Kidney (tissue), 14 donors: Measurements from ENCODE around the gene TRAF3. TPM values are rescaled to one million over a fixed set of nuclear protein-coding genes. Genes with fewer than 3 reads are reported as not detected.

ENCODE experiments used
- DNase-seq, 5 donors: peaks; one replicate each; pipeline ENCODE4 v3.0.0-alpha.2; 2013 to 2020
- FAIRE-seq: peaks from 2 replicates; lab custom pipeline; 2012; peaks lifted over from hg19 to GRCh38; lab: Jason Lieb, UNC
- H3K27ac ChIP-seq, 2 donors: one replicate each; pipeline ENCODE4 v1.7.0; 2013; ENCODE audit warnings: low read depth in 2 of 2, low read length in 2 of 2, inconsistent platforms in 1 of 2
- H3K27me3 ChIP-seq: one replicate; pipeline ENCODE4 v1.7.1; 2013; ENCODE audit warnings: low read length, inconsistent platforms; ENCODE audit not compliant: control insufficient read depth, insufficient read depth
- H3K36me3 ChIP-seq, 3 donors: one replicate each; pipeline versions ENCODE4 v1.7.0 to v1.7.1; 2013; ENCODE audit warnings: low read length in 3 of 3, control low read depth in 1 of 3, inconsistent platforms in 1 of 3; ENCODE audit not compliant: insufficient read depth in 3 of 3, control insufficient read depth in 2 of 3
- H3K4me1 ChIP-seq, 3 donors: one replicate each; pipeline versions ENCODE4 v1.7.0 to v1.7.1; 2013; ENCODE audit warnings: low read length in 3 of 3, inconsistent platforms in 1 of 3, low read depth in 1 of 3; ENCODE audit not compliant: control insufficient read depth in 2 of 3, insufficient read depth in 2 of 3
- H3K4me3 ChIP-seq, 3 donors: one replicate each; pipeline versions ENCODE4 v1.7.0 to v1.8.1; 2013; ENCODE audit warnings: low read length in 3 of 3, control low read depth in 1 of 3, inconsistent platforms in 1 of 3
- H3K9ac ChIP-seq, 3 donors: one replicate each; pipeline versions ENCODE4 v1.7.0 to v1.7.1; 2013; ENCODE audit warnings: low read length in 3 of 3, control low read depth in 1 of 3, inconsistent platforms in 1 of 3
- H3K9me3 ChIP-seq, 3 donors: one replicate each; pipeline versions ENCODE4 v1.7.0 to v1.7.1; 2013; ENCODE audit warnings: low read length in 3 of 3, control low read depth in 1 of 3, inconsistent platforms in 1 of 3; ENCODE audit not compliant: control insufficient read depth in 2 of 3, insufficient read depth in 1 of 3
- intact Hi-C: fragments of 100-400 bp; cut with DNase I; formaldehyde crosslinking; loops from one replicate; pipeline ENCODE4 v1.11.1; 2022
- polyA plus RNA-seq: library from polyadenylated mRNA; stranded (reverse); fragments of 350-450 nt; fragmentation: Illumina TruSeq; extraction: RNeasy Lipid Tissue Mini Kit (QIAGEN cat#74804); gene quantifications from one replicate; pipeline ENCODE4 v1.2.3, GENCODE V29; 2014; ENCODE audit warnings: low read depth, low replicate concordance; ENCODE audit not compliant: insufficient read depth
- total RNA-seq: library from RNA; stranded (reverse); fragmentation: NEBNext Ultra II Directional; extraction: Animal tissue kit (Norgen Biotek cat#: 25700); gene quantifications from one replicate; pipeline ENCODE4 v1.2.1, GENCODE V29; 2021
- TF ChIP-seq, protein P1 (sequence below): IDR thresholded peaks from 3 replicates; pipeline ENCODE4 v1.5.1; 2012; ENCODE audit warnings: mild to moderate bottlenecking, moderate library complexity, borderline replicate concordance; ENCODE audit not compliant: insufficient read depth; ENCODE audit errors: extremely low read depth
- donor health status: control.
- donor health status: control.
- donor health status: control.
- donor health status: control.
- donor health status: control.
- donor health status: DM: yes; HTN: yes; CAD: no.
- donor health status: Normal renal cell carcinoma (clear cell type).

Gene TRAF3
- total and polyA plus RNA-seq, 2 donors from 2014 or later, result 5.2 to 35.4 TPM

DNA sequence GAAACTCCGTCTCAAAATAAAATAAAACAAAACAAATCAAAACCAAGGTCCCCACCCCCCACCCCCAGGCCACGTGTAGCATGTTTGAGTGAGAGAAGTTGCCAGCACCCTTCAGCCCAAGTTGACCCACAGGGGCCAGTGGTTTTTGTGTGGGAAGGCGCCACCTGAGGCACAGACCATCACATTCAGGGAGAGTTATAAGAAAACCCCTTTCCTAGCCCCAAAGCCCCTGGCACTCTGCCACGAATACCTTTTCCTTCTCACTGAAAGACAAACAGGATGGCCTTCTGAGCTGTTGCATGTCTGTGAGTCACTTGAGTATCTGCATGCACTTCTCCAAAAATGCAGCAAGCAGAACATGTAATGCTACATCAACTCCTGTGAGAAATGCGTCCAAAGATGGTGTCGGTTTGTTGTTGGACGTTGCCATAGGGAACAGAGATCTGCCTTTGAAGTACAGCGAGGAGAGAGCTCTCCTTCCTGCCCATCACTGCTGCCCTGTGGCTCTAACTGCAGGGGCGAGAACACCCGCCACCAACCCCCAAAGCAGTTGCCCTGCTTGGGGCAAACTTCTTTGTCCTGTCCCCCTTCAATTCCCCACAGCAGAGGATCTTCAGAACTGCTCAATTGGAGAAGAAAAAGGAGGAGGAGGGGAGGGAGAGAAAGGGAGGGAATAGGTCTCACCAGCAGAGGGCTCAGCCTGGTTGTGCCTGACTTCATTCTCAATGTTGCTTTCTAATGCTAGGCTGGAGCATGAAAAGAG is 2.7 kb upstream of the TRAF3 start:
- Histone ChIP-seq H3K9ac (no peak overlapping the region), H3K36me3 (no peaks in the 10 kb centered on the region), H3K4me3 (no peak overlapping the region), H3K27me3 (no peaks in the 10 kb centered on the region), H3K27ac (no peak overlapping the region), H3K9me3 (no peaks in the 10 kb centered on the region), H3K4me1 (peaks cover under 1 to 8% (median 6%) of the 10 kb centered on the region in 3 donors)
- no peak for FAIRE-seq
- TF ChIP-seq, protein P1, sequence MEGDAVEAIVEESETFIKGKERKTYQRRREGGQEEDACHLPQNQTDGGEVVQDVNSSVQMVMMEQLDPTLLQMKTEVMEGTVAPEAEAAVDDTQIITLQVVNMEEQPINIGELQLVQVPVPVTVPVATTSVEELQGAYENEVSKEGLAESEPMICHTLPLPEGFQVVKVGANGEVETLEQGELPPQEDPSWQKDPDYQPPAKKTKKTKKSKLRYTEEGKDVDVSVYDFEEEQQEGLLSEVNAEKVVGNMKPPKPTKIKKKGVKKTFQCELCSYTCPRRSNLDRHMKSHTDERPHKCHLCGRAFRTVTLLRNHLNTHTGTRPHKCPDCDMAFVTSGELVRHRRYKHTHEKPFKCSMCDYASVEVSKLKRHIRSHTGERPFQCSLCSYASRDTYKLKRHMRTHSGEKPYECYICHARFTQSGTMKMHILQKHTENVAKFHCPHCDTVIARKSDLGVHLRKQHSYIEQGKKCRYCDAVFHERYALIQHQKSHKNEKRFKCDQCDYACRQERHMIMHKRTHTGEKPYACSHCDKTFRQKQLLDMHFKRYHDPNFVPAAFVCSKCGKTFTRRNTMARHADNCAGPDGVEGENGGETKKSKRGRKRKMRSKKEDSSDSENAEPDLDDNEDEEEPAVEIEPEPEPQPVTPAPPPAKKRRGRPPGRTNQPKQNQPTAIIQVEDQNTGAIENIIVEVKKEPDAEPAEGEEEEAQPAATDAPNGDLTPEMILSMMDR, result peak; percentile 68
- intact Hi-C loops, result no loop called here
- peak; percentile 61 to 93 (median 81) for DNase-seq

- Histone ChIP-seq H3K4me1 (peaks cover 4 to 10% (median 6%) of the 10 kb centered on the region in 3 donors), H3K36me3 (no peaks in the 10 kb centered on the region), H3K9me3 (no peaks in the 10 kb centered on the region), H3K27me3 (no peaks in the 10 kb centered on the region), H3K4me3 (no peak overlapping the region), H3K27ac (peak overlapping the region; percentile 80 to 83), H3K9ac (no peak overlapping the region)
- no peak for FAIRE-seq
- DNase-seq, result peak in 3 of 5 donors; percentile 22 to 74 (median 54)
- intact Hi-C loops, result no loop called here
- TF ChIP-seq, protein P1, result no peak
Observed at GRCh38 chr14:102775855-102776760, 1.1 kb upstream of the TRAF3 start.

- no peaks in the 10 kb centered on the region for H3K36me3 ChIP-seq
- H3K27me3 ChIP-seq, result no peaks in the 10 kb centered on the region
- peak overlapping the region in 1 of 2 donors; percentile 47 for H3K27ac ChIP-seq
- TF ChIP-seq, protein P1, result no peak
- FAIRE-seq (no peak), DNase-seq (peak in 2 of 5 donors; percentile 12 to 28)
- H3K9ac ChIP-seq, result peak overlapping the region in 1 of 3 donors; percentile 4
- H3K4me3 ChIP-seq, result peak overlapping the region; percentile 68 to 89 (median 69)
- intact Hi-C loops, result no loop called here
- H3K4me1 ChIP-seq, result peaks cover 4 to 10% (median 6%) of the 10 kb centered on the region in 3 donors
- H3K9me3 ChIP-seq, result no peaks in the 10 kb centered on the region
Observed at GRCh38 chr14:102777711-102778337, 575 bp downstream of the TRAF3 start.
